HG03103 (cell line): ENCODE data around the gene CETN1.

Experiments used
- ATAC-seq: cut with Tn5 transposase; IDR thresholded peaks from one replicate; pipeline ENCODE4 v1.9.1; 2021; ENCODE audit warnings: low read depth; ENCODE audit not compliant: unreplicated experiment

Gene CETN1

GRCh38 chr18:618618-619017, 38.4 kb downstream of the CETN1 start:
- ATAC-seq: no peak

GRCh38 chr18:621291-622043, 41.3 kb downstream of the CETN1 start:
- no peak for ATAC-seq

- no peak for ATAC-seq
These were observed 42.1 kb downstream of the CETN1 start for GRCh38 chr18:622289-622688.

GRCh38 chr18:623761-624620, 43.8 kb downstream of the CETN1 start:
- no peak for ATAC-seq

GRCh38 chr18:627231-627630, 47.1 kb downstream of the CETN1 start:
- ATAC-seq: no peak

- no peak for ATAC-seq
These were observed 49.3 kb downstream of the CETN1 start for GRCh38 chr18:629269-630150.

- no peak for ATAC-seq
These were observed 51.4 kb downstream of the CETN1 start for GRCh38 chr18:631560-631959.
